ENCODE results near the gene GRM4. TPM values are rescaled to one million over a fixed set of nuclear protein-coding genes. Genes with fewer than 3 reads are reported as not detected.

GRM4 gene
- total RNA-seq, 2 donors from 2014 or later, result 0.07 TPM; not detected in 1

GRCh38 chr6:34147906-34148630 is 2.2 kb upstream of the GRM4 start:
- no peaks in the 10 kb centered on the region for H3K36me3 ChIP-seq
- H3K27me3 ChIP-seq, result peaks cover 35% of the 10 kb centered on the region
- no peak overlapping the region for H3K27ac ChIP-seq
- H3K4me1 ChIP-seq, result peaks cover 14% of the 10 kb centered on the region
- intact Hi-C loops (cut with DNase I), result no loop called here
- no peaks in the 10 kb centered on the region for H3K9me3 ChIP-seq
- H3K9ac ChIP-seq (ENCODE audit: low read depth in 2 of 2, low read length in 2 of 2), result no peak overlapping the region
- H3K4me3 ChIP-seq, result no peak overlapping the region
- no peak for TF ChIP-seq CTCF (IDR thresholded peaks at IDR 0.05)
- DNase-seq, result no peak

GRCh38 chr6:34146801-34147592 is 1.1 kb upstream of the GRM4 start:
- Histone ChIP-seq H3K36me3 (no peaks in the 10 kb centered on the region), H3K9me3 (no peaks in the 10 kb centered on the region), H3K4me1 (peaks cover 14% of the 10 kb centered on the region), H3K27me3 (peaks cover 46% of the 10 kb centered on the region), H3K9ac (ENCODE audit: low read depth in 2 of 2, low read length in 2 of 2) (no peak overlapping the region), H3K27ac (no peak overlapping the region), H3K4me3 (no peak overlapping the region)
- DNase-seq, result no peak
- no peak for TF ChIP-seq CTCF (IDR thresholded peaks at IDR 0.05)
- intact Hi-C loops (cut with DNase I), result no loop called here

- Histone ChIP-seq H3K27ac (no peak overlapping the region), H3K4me1 (peaks cover 14% of the 10 kb centered on the region), H3K36me3 (no peaks in the 10 kb centered on the region), H3K9me3 (no peaks in the 10 kb centered on the region), H3K4me3 (peak overlapping the region; percentile 23), H3K27me3 (peaks cover 58% of the 10 kb centered on the region), H3K9ac (ENCODE audit: low read depth in 2 of 2, low read length in 2 of 2) (no peak overlapping the region)
- intact Hi-C loops (cut with DNase I), result no loop called here
- no peak for TF ChIP-seq CTCF (IDR thresholded peaks at IDR 0.05)
- DNase-seq, result no peak
Observed at GRCh38 chr6:34145161-34146020, 496 bp downstream of the GRM4 start.

GRCh38 chr6:34144581-34145160 is 1.2 kb downstream of the GRM4 start:
- Histone ChIP-seq H3K4me3 (peak overlapping the region; percentile 23), H3K9ac (ENCODE audit: low read depth in 2 of 2, low read length in 2 of 2) (no peak overlapping the region), H3K27me3 (peaks cover 64% of the 10 kb centered on the region), H3K27ac (no peak overlapping the region), H3K36me3 (no peaks in the 10 kb centered on the region), H3K9me3 (no peaks in the 10 kb centered on the region), H3K4me1 (peaks cover 14% of the 10 kb centered on the region)
- DNase-seq, result no peak
- intact Hi-C loops (cut with DNase I), result no loop called here
- TF ChIP-seq CTCF (IDR thresholded peaks at IDR 0.05), result no peak

Data from colonic mucosa (tissue), 4 donors.